Hepatocyte (in vitro differentiated cells): ENCODE results near the gene SARDH. TPM values are rescaled to one million over a fixed set of nuclear protein-coding genes. Genes with fewer than 3 reads are reported as not detected.

ENCODE experiments used
- DNase-seq: peaks from one replicate; pipeline ENCODE4 v3.0.0-alpha.2; 2016; ENCODE audit warnings: low spot score
- H2AFZ ChIP-seq: fragments of 200-600 bp; sonication (generic); 2 replicates; pipeline ENCODE4 v1.6.0; 2016; ENCODE audit warnings: antibody characterized with exemption, mild to moderate bottlenecking
- H3K27ac ChIP-seq: fragments of 200-600 bp; sonication (generic); 2 replicates; pipeline ENCODE4 v1.5.1; 2016; ENCODE audit warnings: mild to moderate bottlenecking
- H3K27me3 ChIP-seq: fragments of 200-600 bp; sonication (generic); 2 replicates; pipeline ENCODE4 v1.6.1; 2016
- H3K36me3 ChIP-seq: fragments of 200-600 bp; sonication (generic); replicated peaks from 2 replicates; pipeline ENCODE4 v1.5.1; 2016; ENCODE audit warnings: low read depth; ENCODE audit not compliant: insufficient read depth
- H3K4me1 ChIP-seq: fragments of 200-600 bp; sonication (generic); 2 replicates; pipeline ENCODE4 v1.5.1; 2016; ENCODE audit warnings: mild to moderate bottlenecking, moderate library complexity; ENCODE audit not compliant: insufficient read depth
- H3K4me2 ChIP-seq: fragments of 200-600 bp; sonication (generic); 2 replicates; pipeline ENCODE4 v1.6.0; 2016
- H3K4me3 ChIP-seq: fragments of 200-600 bp; sonication (generic); 2 replicates; pipeline ENCODE4 v1.5.1; 2016; ENCODE audit warnings: mild to moderate bottlenecking
- H3K79me2 ChIP-seq: fragments of 200-600 bp; sonication (generic); 2 replicates; pipeline ENCODE4 v1.6.0; 2017; ENCODE audit warnings: mild to moderate bottlenecking
- H3K9me2 ChIP-seq: fragments of 200-600 bp; sonication (generic); replicated peaks from 2 replicates; pipeline ENCODE4 v1.6.0; 2017; ENCODE audit warnings: mild to moderate bottlenecking; ENCODE audit not compliant: insufficient read depth
- H3K9me3 ChIP-seq: fragments of 200-600 bp; sonication (generic); 2 replicates; pipeline ENCODE4 v1.5.1; 2016; ENCODE audit warnings: low read depth, mild to moderate bottlenecking
- H4K20me1 ChIP-seq: fragments of 200-600 bp; sonication (generic); 2 replicates; pipeline ENCODE4 v1.6.0; 2016; ENCODE audit warnings: mild to moderate bottlenecking; ENCODE audit not compliant: insufficient read depth, poor library complexity, severe bottlenecking
- CTCF ChIP-seq: fragments of 200-600 bp; sonication (generic); IDR thresholded peaks from 2 replicates; pipeline ENCODE4 v1.5.1; 2016; ENCODE audit warnings: antibody characterized with exemption, mild to moderate bottlenecking; ENCODE audit not compliant: poor library complexity
- EZH2 ChIP-seq: fragments of 200-600 bp; sonication (generic); IDR thresholded peaks from 2 replicates; pipeline ENCODE4 v1.6.1; 2016; ENCODE audit warnings: antibody characterized with exemption, mild to moderate bottlenecking, borderline replicate concordance
- EZH2phosphoT487 ChIP-seq: fragments of 200-600 bp; sonication (generic); IDR thresholded peaks from one replicate; pipeline ENCODE4 v1.6.1; 2018; ENCODE audit warnings: antibody characterized with exemption, mild to moderate bottlenecking, low read depth, moderate library complexity; ENCODE audit not compliant: unreplicated experiment, severe bottlenecking
- WGBS: methylation state at CpG from one replicate; pipeline ENCODE4 v1.1.6; 2016; ENCODE audit warnings: low lambda C conversion rate; ENCODE audit errors: missing lambda C conversion rate; 5-methylcytosine and 5-hydroxymethylcytosine counted together
- polyA plus RNA-seq: library from polyadenylated mRNA; unstranded; fragments of >200 nt; fragmentation: Nextera tagmentation; extraction: Ambion mirVana; gene quantifications from 2 replicates; pipeline ENCODE4 v1.2.1, GENCODE V29; 2016
- total RNA-seq: library from RNA; depleted of rRNA; stranded (reverse); fragments of >200 nt; gene quantifications from 2 replicates; pipeline ENCODE4 v1.2.3, GENCODE V29; 2014

SARDH gene
- total and polyA plus RNA-seq, 2 experiments from 2014 or later: 7.5 to 9.8 TPM

- Histone ChIP-seq H3K9me2 (no peaks in the 10 kb centered on the region), H3K27me3 (peaks cover under 1% of the 10 kb centered on the region), H4K20me1 (no peaks in the 10 kb centered on the region), H3K27ac (no peak overlapping the region), H2AFZ (no peak overlapping the region), H3K9me3 (no peaks in the 10 kb centered on the region), H3K4me1 (no peaks in the 10 kb centered on the region), H3K79me2 (no peaks in the 10 kb centered on the region), H3K36me3 (no peaks in the 10 kb centered on the region), H3K4me3 (no peak overlapping the region), H3K4me2 (no peak overlapping the region)
- DNase-seq: no peak
- no peak for TF ChIP-seq EZH2phosphoT487
- 95% methylated on average over 12 of the region's 12 CpGs for WGBS
These were observed 88.1 kb downstream of the SARDH start for GRCh38 chr9:133650026-133650425.

- DNase-seq: no peak
- H3K9me3 ChIP-seq: no peaks in the 10 kb centered on the region
- no peaks in the 10 kb centered on the region for H3K9me2 ChIP-seq
- no peaks in the 10 kb centered on the region for H4K20me1 ChIP-seq
- no peak overlapping the region for H2AFZ ChIP-seq
- no peak overlapping the region for H3K4me3 ChIP-seq
- TF ChIP-seq EZH2phosphoT487 (no peak), EZH2 (no peak), CTCF (no peak)
- no peaks in the 10 kb centered on the region for H3K36me3 ChIP-seq
- H3K27me3 ChIP-seq: no peaks in the 10 kb centered on the region
- H3K4me1 ChIP-seq: no peaks in the 10 kb centered on the region
- no peak overlapping the region for H3K4me2 ChIP-seq
- no peaks in the 10 kb centered on the region for H3K79me2 ChIP-seq
- no peak overlapping the region for H3K27ac ChIP-seq
- WGBS: 95% methylated on average over 7 of the region's 7 CpGs
These were observed 89.0 kb downstream of the SARDH start for GRCh38 chr9:133649194-133649593.

GRCh38 chr9:133647765-133648469 lies 90.2 kb downstream of the SARDH start:
- no peaks in the 10 kb centered on the region for H3K9me2 ChIP-seq

More at GRCh38 chr9:133647765-133648469, 90.2 kb downstream of the SARDH start:
- Histone ChIP-seq H3K4me2 (no peak overlapping the region), H3K27me3 (no peaks in the 10 kb centered on the region), H2AFZ (no peak overlapping the region), H3K36me3 (no peaks in the 10 kb centered on the region), H3K9me3 (no peaks in the 10 kb centered on the region), H4K20me1 (no peaks in the 10 kb centered on the region), H3K27ac (no peak overlapping the region), H3K79me2 (no peaks in the 10 kb centered on the region), H3K4me1 (no peaks in the 10 kb centered on the region), H3K4me3 (no peak overlapping the region)
- DNase-seq: no peak
- 88% methylated on average over 25 of the region's 25 CpGs for WGBS
- TF ChIP-seq EZH2 (no peak), EZH2phosphoT487 (no peak), CTCF (no peak)
